Right forelimb (tissue), 1 donor: Measurements from ENCODE around the gene ST6GAL2.
A peak's percentile ranks its signal among the peaks of the same experiment; 100 is the strongest.

Experiments used
- DNase-seq: peaks from one replicate; pipeline ENCODE4 v3.0.0-alpha.2; 2018

Gene ST6GAL2

DNA sequence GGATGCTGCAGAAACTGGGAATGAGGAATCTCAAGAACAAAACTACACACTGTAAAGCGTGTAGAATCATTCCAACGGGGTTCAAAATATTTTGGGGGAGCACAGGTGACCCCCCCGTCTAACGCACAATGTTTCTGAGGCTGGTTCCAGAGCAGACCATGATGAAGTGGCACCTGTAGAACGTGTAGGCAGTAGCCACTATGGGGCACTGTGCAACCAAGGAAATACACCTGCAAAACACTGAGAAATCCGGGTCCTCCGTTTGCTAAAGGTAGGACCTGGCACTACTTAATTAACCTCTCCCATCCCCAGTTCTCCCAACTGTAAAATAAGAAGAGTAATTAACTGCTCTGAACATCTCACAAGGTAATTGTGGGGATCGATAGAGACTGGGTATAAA, 22.6 kb downstream of the ST6GAL2 start:
- no peak for DNase-seq

DNA sequence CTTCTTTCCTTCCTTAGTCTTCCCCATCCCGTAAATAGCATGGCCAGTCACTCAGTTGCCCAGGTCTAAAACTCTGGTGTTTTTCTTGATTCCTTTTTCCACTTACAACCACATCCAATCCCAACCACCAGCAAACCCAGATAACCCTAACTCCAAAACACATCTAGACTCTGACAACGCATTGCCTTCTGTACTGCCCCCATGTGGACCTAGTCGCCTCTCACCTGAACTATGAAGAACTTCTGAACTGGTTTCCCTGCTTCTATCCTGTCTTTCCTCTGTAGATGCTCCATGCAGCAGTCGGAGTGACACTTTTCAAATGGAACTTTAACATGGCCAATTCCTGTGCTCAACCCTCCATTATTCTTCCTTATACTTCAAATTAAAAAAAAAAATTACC, 26.5 kb downstream of the ST6GAL2 start:
- DNase-seq = no peak

DNA sequence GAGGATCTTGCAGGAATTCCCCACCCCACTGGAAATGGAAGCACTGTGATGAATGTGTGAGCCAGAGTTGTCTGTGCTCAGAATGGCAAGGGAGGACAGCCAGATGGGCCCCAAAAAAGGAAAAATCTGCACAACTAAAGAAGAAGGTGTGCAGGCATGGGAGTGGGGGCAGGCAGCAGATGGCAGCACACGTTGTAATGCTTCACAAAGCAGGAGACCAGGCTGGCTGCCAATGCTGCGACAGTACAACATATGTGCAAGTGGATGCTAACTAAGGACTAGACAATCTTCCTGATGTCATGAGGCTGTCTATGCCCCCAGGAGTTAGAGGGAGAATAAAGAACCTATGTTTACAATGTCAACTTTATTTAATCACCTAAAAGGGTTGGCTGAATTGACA, 27.2 kb downstream of the ST6GAL2 start:
- no peak for DNase-seq

DNA sequence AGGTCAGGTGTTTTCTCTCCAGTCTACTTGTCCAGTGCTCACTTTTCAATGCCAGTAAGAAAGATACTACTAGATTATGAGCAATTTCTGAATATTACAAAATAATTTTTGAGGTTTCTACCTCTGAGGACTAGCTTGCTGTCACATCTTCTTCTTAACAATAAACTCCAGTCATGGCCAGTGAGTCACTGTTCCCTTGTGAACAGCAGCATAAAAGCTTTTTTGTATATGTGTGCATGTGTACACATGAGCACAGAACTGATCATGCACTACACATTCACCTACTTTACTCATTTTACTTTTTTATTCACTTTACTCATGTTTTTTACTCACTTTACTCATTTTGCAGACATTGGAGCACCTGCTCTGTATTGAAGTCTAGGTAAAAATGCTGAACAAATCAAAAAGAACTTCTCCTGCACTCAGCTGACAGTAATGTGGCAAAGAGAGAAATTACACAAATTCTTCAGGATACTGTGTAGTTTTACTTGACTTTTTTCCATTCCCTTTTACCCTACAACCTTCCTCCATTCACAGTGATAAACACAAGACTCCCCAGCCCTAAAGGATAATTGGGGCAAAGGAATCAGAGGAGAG, 28.0 kb downstream of the ST6GAL2 start:
- DNase-seq = no peak

DNA sequence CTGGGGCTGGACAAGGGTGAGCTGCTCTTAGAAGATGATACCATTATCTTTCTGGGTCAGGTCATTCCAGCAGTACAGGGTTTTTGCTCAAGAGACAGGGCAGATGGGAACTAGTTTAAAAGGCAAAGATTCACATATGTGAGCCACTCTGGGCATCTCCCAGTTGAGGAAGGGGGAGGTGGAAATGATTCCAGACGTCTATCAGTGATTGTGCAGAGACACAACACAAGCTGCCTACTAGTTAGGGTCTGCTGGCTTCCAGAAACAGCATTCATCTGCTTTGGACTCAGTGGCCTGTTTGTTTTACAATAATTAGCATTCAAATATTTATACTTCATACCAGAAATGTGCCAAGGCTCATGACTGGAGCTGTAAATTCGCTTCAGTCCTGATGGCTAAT, 32.3 kb downstream of the ST6GAL2 start:
- no peak for DNase-seq

DNA sequence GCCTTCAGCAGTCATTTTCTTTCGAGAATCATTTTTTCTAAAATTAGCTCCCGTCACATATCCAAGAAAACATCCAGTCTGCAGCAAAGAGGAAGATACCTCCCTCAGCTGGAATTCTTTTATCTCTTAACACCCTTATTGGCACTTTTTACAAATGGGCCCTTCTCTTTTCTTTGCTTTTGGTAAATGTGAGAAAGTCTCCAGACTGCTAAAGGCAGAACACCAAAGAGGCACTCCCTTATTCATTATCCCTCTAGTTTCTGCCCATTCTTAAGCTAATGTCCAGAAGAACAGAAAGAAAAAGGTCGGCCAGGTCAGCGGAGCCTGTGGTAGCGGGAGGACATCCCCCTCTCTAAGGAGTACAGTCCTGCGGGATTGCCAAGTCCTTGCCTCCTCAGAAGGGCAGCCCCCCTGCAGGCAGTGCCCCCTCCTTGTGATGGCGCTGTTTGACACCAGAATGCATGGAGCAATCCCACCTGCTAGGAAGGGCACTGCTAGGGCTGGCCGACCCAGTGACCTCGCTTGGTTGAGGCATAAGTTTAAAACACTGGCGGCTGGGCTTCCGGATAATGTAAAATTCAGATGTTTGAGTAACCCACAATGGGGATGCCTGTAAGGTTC, 34.0 kb downstream of the ST6GAL2 start:
- no peak for DNase-seq

DNA sequence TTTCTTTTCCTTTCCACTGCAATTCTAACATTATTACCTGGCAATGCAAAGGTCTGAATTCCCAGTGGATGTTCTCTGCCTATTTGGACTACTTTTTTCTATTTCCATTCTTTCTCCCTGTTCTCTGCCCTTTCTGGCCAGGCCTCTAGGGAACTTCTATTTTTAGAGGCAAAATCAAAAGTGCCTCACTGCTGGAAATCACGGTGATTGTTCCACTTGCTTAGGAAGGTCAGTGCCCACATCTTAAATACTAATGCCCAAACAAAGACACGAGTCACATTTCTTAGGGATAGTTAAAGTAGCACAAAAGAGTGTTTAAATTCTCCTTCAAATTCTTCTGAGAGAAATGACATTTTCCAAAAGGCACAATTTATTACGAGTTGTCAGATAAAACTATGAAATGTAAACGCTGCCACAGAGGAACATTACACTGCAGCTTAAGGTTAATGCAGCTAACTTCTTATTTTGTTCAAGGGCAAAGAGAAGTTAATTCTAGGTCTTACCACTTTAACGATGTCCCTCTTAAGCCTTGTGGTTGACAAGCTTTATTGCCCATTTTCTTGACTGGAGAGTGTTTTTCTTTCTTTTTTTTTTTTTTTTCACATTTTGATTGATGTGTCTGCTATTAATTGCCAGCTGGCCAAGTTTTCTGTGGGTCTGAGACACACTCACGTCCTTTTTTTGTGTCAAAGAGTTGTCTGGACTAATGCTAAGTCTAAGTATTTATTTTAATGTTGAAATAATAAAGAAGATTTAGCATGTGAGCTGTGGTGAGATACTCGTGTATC, 34.7 kb downstream of the ST6GAL2 start:
- no peak for DNase-seq

DNA sequence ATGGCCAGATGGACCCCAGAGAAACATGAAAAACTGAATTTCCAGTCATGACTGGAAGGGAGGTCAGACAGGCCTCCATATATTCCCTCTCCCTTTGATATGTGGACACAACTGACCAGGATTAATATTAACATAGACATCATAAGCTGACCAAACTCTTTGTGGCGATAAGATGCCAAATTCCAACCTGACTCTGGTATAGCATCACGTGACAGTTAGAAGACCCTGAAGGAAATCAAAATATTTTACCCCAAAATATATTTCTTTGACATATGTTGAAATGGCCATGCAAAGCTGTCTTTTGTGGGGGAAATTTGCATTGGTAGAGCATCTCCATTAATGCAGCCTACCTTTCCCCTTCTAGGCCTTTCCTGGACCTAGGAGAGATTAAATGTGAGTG, 36.7 kb downstream of the ST6GAL2 start:
- DNase-seq = no peak

DNA sequence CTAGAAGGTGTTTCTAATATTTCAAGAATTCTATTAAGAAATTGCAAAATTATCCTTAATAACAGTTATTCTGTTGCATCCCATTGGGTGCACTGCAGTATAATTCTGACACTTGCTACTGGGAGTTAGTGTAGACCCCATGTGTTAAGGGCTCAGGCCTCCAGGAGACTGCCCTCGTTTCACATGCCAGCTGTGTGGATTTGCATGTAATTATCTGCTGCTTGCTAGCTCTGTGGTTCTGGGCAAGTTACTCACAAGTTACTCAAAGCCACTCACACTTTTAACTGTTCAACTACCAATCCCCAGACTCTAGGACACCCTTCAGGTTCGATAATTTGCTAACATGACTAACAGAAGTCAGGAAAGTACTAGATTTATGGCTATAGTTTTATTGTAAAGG, 38.6 kb downstream of the ST6GAL2 start:
- no peak for DNase-seq

DNA sequence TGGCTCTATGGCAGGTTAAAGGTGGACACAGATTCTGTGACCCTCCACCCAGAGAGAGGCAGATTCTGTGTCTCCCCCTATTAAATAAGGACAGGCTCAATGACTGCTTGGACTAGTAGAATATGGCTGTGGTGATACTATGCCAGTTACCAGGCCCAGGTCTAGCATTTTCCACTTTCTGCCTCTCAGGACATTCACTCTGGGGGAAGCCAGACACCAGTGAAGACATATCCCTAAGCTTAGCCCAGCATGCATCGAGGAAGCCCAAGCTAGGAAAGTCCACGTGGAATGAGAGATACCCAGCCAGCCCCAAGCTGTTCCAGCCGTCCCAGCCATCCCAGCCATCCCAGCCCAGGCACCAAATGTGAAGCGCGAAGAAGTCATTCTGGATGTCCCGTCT, 40.3 kb downstream of the ST6GAL2 start:
- DNase-seq = no peak

DNA sequence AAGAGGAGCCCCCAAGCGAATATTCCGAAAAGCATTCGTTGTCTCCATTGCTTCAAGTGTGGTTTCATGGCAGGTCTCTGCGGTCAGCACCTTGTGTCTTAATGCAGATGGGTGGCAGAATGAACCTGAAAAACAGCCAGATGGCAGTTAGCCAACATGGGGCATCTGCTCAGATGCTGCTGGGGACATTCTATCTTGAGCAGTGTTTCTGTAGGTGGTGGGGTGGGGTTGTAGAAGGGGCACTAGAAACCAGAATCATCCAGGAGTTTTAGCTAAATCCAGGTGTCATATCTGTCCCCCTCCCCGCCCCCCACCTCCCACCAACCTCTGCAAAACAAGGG, 42.1 kb downstream of the ST6GAL2 start:
- no peak for DNase-seq

DNA sequence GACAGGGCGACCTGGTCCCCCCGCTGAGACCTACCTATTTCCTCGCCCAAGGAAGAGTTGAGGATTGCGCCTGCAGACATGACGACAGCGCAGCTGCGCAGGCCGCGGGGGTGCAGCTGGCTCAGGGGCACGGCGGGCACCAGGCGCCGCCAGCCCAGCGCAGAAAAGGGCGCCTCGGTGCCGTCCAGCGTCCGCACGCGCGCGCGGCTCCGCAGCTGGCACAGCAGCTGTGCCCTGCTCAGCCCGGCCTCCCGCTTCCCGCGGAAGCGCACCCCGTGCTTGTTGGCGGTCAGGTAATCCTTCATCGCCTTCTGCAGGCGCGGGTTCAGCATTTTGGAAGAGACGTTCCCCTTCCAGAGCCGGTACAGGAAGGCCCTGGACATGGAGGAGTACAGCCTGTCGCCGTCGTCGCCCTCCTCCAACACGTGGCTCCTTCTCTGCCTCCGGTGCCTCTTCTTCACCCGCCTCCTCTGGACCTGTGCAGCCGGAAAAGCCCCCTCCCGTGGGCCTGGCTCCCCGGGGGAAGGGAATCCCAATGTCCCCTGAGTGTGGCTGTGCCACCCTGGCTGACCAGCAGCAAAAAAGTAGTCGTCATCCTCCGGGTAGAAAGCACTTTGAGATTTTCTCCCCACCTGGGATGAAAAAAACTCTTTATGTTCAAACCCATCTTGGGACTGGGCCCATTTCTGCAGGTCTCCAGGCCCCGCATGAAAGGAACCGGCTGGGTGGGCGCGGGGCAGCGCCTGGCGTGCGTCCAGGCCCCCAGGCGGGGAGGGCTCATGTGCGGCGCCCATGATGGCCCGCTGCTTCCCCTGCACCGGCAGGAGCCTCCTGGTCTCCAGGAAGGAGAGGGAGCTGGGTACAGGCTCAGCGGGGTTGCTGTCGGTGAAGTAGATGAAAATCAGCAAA, 42.7 kb downstream of the ST6GAL2 start:
- no peak for DNase-seq

DNA sequence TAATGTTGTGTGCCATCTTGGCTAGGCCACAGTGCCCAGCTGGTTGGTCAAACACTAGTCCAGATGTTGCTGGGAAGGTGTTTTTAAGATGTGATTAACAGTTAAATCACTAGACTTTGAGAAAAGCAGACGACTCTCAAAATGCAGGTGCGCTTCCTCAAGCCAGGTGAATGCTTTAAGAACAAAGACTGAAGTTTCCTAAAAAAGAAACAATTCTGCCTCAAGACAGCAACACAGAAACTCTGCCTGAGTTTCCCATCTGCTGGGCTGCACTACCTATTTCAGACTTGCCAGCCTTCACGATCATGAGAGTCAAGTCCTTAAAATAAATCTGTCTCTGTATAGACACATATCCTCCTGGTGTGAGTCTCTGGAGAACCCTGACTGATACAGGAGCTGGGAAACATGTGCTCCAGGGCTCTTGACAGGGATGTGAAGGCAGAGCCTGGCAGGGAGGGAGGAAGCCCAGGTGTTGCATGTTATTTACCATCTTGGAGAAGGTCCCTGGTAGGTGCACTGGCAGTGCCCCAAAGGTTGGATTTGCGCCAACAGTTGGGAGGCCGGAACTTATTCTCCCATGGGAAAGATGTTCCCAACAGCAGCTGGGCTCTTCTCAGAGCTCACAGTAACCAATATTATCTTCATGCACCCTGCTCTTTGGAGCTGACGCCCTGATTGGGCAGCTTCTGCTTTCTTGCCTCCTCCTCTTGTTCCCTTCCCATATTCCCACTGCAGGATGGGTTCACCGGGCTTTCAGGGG, 43.9 kb downstream of the ST6GAL2 start:
- DNase-seq = no peak

DNA sequence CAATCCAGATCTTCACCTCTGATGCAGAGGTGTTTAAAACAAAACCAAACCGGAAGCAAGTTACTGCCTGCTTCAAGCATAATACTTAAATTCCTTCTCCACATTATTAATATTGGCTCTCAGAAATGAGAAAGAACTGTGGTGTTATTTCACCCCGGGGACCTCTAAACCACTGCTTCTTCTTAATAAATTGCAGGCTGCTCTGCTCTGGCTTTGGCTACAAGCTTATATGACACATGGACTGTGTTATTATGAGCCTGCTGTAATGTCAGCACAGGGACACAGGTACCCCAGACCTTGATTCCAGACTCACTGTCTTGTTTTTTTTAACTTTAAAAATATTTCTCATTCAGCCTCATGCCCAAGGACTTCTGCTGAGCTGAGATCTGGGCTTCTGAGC, 45.1 kb downstream of the ST6GAL2 start:
- DNase-seq = no peak

DNA sequence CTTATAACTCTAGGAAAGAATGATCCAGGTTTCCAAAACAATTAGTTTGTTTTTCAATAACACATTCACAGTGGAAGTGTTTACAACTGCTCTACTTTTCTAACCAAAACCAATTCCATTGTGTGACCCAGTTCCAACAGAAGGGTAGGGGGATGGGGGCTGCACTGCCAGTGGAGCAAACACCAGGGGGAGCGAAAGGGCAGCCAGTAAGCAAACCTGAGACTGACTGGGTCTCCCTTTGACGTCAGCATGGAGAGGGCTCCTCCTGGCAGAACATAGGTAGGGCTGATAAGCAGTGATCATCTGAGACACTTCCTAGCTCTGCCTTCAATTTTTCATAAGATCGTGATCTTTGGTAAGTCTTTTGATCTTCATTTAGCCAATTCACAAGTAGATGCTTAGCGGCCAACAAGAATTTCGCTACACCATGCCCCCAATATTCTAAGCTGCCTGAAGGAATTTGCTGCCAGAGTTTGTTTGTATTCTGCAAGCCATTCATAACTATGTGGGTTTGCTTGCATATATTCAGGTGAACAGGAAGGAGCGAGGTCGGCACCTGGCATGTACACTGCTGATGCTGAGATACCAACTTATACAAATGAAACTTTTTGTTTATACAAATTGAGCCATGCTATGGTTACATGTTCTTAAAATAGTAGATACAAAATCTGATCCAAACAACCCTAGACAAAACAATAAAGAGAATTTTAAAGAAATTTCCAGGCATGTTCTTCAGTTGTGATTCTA, 45.9 kb downstream of the ST6GAL2 start:
- DNase-seq = no peak

DNA sequence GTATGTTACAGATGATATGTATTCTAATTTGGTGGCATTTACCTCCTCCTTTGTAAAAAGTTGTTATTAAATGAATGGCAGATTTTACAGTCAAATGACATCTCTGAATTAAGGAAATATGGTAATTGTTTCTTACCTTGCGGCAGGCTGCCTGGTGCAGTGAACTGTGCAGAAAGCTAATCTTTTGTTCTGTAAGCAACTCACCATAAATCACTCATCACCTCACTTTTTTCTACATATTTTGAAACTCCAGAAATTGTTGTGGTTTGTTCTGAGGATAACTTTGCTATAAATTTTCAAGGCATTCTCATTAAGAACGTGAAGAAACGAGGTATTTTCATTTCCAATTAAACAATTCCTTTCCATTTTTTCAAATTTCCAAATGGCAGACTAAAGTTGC, 52.7 kb downstream of the ST6GAL2 start:
- DNase-seq = no peak

DNA sequence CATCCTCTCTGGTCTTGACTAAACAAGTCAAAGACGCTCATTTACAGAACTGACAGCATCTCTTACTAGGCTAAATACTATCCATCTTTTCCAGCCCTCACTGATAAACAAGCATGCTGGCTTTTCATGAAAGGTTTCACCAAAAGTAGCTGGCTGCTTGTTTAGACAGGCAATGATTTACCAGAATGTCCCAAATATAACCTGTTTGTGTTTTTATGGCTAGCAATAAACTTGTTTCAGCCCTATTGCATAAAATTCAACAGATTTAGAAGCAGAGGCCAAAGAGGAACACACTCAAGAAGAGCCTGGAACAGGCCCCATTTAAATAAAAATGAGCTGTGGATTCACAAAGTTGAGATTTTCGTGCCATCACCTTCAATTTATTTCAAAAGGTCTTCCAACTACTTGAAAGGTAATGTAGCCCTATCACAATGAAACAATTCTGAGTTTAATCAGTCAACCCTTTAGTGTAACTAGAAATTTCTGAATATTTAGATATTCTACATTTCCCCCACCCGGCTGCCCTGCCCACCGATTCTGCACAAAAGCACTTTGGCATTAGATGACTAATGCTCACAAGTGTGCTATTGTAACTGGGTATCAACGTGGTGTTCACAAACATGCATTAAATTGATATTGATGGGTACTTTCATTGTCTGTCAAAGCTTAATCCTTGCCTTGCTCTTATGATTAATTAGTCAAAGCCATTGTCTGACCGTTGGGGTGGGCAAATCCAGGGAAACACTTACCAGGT, 54.0 kb downstream of the ST6GAL2 start:
- DNase-seq = no peak

DNA sequence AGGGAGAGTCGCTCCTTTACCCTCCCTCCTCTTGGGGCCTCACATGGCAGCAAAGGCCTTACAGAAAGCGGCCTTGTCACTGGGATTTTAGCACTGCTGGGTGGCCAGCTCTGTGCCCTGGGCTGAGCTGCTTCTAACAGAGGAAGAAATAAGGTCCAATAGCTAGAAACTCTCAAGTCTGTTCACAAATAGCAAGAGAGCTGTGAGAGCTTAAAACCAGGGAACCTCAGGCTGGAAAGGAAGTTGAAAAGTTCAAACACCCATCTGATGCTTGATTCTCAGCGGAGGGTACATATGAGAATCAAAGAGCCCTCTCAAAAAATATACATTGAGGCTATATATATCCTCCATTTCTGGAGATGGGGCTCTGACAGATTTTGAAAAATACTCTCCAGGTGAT, 54.7 kb downstream of the ST6GAL2 start:
- no peak for DNase-seq

DNA sequence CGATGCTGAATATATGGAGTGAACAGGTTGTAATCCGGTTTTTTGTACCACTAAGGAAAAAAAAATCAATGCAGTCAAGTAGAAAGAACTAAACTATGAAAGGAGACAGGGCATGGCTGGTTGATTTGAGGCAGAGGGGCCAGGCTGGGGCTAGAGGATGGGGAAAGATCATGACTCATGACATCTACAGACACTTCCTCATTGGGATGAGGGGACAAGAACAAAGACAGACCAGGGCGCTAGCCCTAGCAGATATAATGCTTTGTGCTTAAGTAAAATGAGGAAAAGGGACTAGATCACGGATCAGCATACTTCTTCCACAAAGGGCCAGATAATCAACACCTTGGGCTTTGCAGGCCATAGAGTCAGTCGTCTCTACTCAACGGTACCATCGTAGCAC, 55.8 kb downstream of the ST6GAL2 start:
- no peak for DNase-seq

DNA sequence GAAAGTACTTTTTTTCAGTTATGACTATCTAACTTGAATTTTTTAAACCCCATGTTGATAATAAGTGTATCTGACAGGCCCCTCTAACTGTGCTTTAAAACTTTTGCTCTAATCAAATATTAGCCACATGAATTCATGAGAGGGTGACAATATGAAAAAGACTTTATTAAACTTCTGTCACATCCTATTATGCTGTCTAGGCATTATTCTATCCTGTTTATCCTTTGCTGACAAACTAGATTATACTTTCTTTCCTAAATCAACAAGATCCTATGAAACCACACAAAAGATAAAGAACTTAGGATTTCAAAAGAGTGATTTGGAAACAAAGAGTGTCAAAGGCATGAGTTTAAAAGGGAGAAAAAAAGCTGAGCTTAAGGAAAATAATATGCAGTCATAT, 57.8 kb downstream of the ST6GAL2 start:
- DNase-seq = no peak

DNA sequence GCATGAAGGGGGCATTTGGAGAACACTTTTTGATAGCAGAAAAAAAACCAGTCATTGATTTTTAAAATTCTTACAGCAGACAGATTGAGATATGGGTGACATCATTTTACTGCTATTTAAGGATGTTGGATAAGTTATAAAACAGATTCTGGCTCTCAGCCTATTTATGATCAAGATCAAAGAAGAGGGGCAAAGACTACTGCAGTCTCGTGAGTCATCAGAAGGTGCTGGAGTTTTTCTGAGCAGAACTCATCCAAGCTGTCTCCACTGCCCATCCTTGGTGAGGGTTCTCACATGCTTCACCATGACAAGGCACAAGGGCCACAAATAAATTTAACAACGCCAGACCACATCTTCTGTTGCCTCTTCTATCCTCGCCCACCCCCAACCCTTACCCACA, 58.8 kb downstream of the ST6GAL2 start:
- DNase-seq = peak; percentile 30
